Gastroesophageal sphincter (tissue), 4 donors: ENCODE results near the gene PORCN. TPM values are rescaled to one million over a fixed set of nuclear protein-coding genes. Genes with fewer than 3 reads are reported as not detected.

Source experiments
- ATAC-seq: fragments of 150-250 bp; one replicate; pipeline ENCODE4 v1.9.1; 2016; ENCODE audit warnings: mild to moderate bottlenecking, moderate library complexity
- H3K27ac ChIP-seq, 4 donors: fragments of 200-600 bp; sonication (generic) in 3 of 4; 1 replicate in 3 of 4; 2 replicates in 1 of 4; pipeline ENCODE4 v1.5.1; 2016 to 2019
- H3K27me3 ChIP-seq: fragments of 200-600 bp; sonication (generic); one replicate; pipeline ENCODE4 v1.5.1; 2019
- H3K36me3 ChIP-seq, 2 donors: fragments of 200-600 bp; sonication (generic); one replicate each; pipeline ENCODE4 v1.5.1; 2019; ENCODE audit warnings: control low read depth in 1 of 2
- H3K4me1 ChIP-seq, 3 donors: fragments of 200-600 bp; sonication (generic); 1 replicate in 2 of 3; 2 replicates in 1 of 3; pipeline ENCODE4 v1.5.1; 2016 to 2019; ENCODE audit warnings: control low read depth in 2 of 3
- H3K4me3 ChIP-seq, 2 donors: fragments of 200-600 bp; sonication (generic); one replicate each; pipeline ENCODE4 v1.5.1; 2019; ENCODE audit warnings: mild to moderate bottlenecking in 1 of 2, moderate library complexity in 1 of 2
- H3K9me3 ChIP-seq, 3 donors: fragments of 200-600 bp; sonication (generic); one replicate each; pipeline ENCODE4 v1.5.1; 2017 to 2019; ENCODE audit warnings: control low read depth in 2 of 3
- CTCF ChIP-seq, 4 experiments: fragments of 200-600 bp in 2 of 4; fragments of 450-650 bp in 2 of 4; sonication (generic) in 1 of 4; IDR thresholded peaks; one replicate each; pipeline ENCODE4 v1.5.1; 2017 to 2019; ENCODE audit warnings: antibody characterized with exemption in 4 of 4, mild to moderate bottlenecking in 2 of 4, moderate library complexity in 2 of 4
- EP300 ChIP-seq: sonication (generic); formaldehyde crosslinking; IDR thresholded peaks from one replicate; pipeline ENCODE4 v1.6.1; 2017; ENCODE audit warnings: antibody characterized with exemption, mild to moderate bottlenecking
- POLR2A ChIP-seq, 2 donors: fragments of 450-650 bp; IDR thresholded peaks; one replicate each; pipeline ENCODE4 v1.6.1; 2017; ENCODE audit warnings: antibody characterized with exemption in 2 of 2, mild to moderate bottlenecking in 2 of 2, moderate library complexity in 1 of 2
- POLR2AphosphoS5 ChIP-seq: sonication (generic); formaldehyde crosslinking; IDR thresholded peaks from one replicate; pipeline ENCODE4 v1.6.1; 2017; ENCODE audit warnings: antibody characterized with exemption
- WGBS, 2 donors: methylation state at CpG; one replicate each; pipeline ENCODE4 v1.1.5; 2018; ENCODE audit warnings: low coverage in 1 of 2; 5-methylcytosine and 5-hydroxymethylcytosine counted together
- total RNA-seq, 4 donors: library from RNA; depleted of rRNA; stranded (reverse); fragments of >200 nt; gene quantifications; one replicate each; pipeline ENCODE4 v1.1.0, GENCODE V29; 2016

PORCN gene
- total RNA-seq, 4 donors from 2014 or later: 9.4 to 21.0 (median 13.2) TPM

- H3K27ac ChIP-seq: peak within 1 kb of the TSS; percentile 73 to 94 (median 88)
- 50% methylated on average over 12 of the region's 59 CpGs; no CpG with 5 or more reads in 1 of the 2 donors for WGBS, 2 donors
- peak within 1 kb of the TSS; percentile 49 to 74 for H3K4me3 ChIP-seq
- peak; percentile 96 for ATAC-seq
- H3K9me3 ChIP-seq: no peaks in the 10 kb centered on the region
- TF ChIP-seq EP300: no peak
- peak in 3 of 4 experiments; percentile 32 to 67 (median 50) for TF ChIP-seq CTCF (IDR thresholded peaks at IDR 0.05)
- peak; percentile 25 for TF ChIP-seq POLR2AphosphoS5
- peak; percentile 26 to 33 for TF ChIP-seq POLR2A (IDR thresholded peaks at IDR 0.05)
- H3K4me1 ChIP-seq: peaks cover 0 to 16% (median 0%) of the 10 kb centered on the region in 3 donors
- H3K27me3 ChIP-seq: no peaks in the 10 kb centered on the region
- peaks cover 0 to 15% of the 10 kb centered on the region in 2 donors for H3K36me3 ChIP-seq
Measured at GRCh38 chrX:48539345-48540027, 30.7 kb downstream of the PORCN start, which contains the start of gene TBC1D25. TSS of gene TBC1D25 (plus strand) at chrX:48539714. CDS start at chrX:48539798, 84 bp downstream.

DNA sequence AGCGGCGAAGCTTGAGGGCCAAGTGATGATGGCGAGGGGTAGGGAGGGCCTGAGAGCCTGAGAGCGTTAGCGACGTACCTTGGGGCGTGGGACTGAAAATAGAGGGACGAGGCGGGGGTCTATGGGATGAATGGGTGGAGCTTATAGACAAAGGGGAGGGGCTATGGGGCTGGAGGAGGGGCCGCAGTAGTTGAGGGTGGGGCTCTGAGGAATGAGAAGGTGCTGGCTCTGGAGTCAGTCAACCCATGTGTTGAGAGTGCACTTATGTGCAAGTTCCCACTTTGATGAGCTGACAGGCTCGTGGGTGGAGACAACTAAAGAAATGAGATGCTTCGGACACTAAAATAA, 31.2 kb downstream of the PORCN start:
- WGBS, 2 donors: 0 to 32% methylated on average over 5 to 12 of the region's 12 CpGs
- Histone ChIP-seq H3K36me3 (peaks cover 0 to 20% of the 10 kb centered on the region in 2 donors), H3K9me3 (no peaks in the 10 kb centered on the region), H3K4me3 (peak overlapping the region; percentile 49 to 74), H3K27me3 (no peaks in the 10 kb centered on the region), H3K4me1 (peaks cover 0 to 16% (median 0%) of the 10 kb centered on the region in 3 donors), H3K27ac (peak overlapping the region; percentile 55 to 94 (median 88))
- no peak for TF ChIP-seq CTCF (IDR thresholded peaks at IDR 0.05)
- no peak for TF ChIP-seq POLR2AphosphoS5
- TF ChIP-seq EP300: no peak
- TF ChIP-seq POLR2A (IDR thresholded peaks at IDR 0.05): no peak
- ATAC-seq: peak; percentile 44

DNA sequence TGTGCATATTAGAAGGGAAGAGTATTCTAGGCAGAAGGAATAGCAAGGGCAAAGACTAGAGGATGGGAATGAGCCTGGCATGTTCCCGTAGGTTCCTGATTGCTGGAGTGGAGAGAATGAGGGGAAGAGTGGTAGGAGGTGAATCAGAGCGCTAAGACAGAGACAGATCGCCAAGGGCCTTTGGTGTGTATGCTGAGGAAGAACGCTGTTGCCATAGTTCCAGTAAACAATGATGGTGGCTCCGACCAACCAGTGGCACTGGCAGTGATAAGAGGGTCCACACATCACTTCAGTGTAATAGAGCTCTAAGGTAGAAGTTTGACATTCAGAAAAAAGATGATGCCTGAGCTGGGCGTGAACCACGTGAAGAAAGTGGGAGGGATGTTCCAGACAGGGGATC, 31.7 kb downstream of the PORCN start:
- 41 to 82% methylated on average over 3 to 6 of the region's 7 CpGs for WGBS, 2 donors

DNA sequence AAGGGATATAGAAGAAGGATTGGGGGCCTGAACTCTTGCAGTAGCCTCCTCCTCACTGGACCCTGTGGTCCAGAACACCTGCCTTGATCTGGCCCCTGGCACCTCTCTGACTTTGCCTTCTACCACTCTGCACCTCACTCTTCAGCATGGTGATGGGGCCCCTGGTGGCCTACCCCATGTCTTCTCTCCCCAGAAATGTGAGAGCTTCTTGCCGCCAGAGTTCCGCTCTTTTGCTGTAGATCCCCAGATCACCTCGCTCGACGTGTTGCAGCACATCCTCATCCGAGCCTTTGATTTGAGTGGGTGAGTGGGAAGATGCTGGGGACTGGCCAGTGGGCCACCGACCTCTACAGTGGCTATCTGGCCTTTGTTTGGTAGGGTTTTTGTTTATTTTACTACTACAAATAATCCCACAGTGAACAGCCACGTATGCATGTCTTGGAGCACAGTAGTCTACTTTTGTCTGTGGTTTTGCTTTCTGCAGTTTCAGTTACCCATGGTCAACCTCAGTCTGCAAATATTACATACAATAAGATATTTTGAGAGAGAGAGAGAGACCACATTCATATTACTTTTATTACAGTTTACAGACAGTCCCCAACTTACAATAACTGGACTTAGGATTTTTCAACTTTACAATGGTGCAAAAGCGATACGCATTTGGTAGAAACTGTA, 32.5 kb downstream of the PORCN start:
- Histone ChIP-seq H3K9me3 (no peaks in the 10 kb centered on the region), H3K4me1 (peaks cover 0 to 16% (median 0%) of the 10 kb centered on the region in 3 donors), H3K36me3 (peaks cover 0 to 29% of the 10 kb centered on the region in 2 donors), H3K27me3 (no peaks in the 10 kb centered on the region), H3K4me3 (no peak overlapping the region), H3K27ac (no peak overlapping the region)
- no peak for ATAC-seq
- TF ChIP-seq POLR2AphosphoS5 (no peak), EP300 (no peak), CTCF (IDR thresholded peaks at IDR 0.05) (no peak), POLR2A (IDR thresholded peaks at IDR 0.05) (no peak)
- WGBS, 2 donors: 62 to 73% methylated on average over 3 to 4 of the region's 10 CpGs

More for the DNA sequence above, 31.7 kb downstream of the PORCN start:
- H3K36me3 ChIP-seq: peaks cover 0 to 25% of the 10 kb centered on the region in 2 donors
- H3K9me3 ChIP-seq: no peaks in the 10 kb centered on the region
- H3K27ac ChIP-seq: peak overlapping the region in 3 of 4 donors; percentile 87 to 94 (median 88)
- ATAC-seq: no peak
- TF ChIP-seq POLR2AphosphoS5 (no peak), CTCF (IDR thresholded peaks at IDR 0.05) (no peak), POLR2A (IDR thresholded peaks at IDR 0.05) (no peak), EP300 (no peak)
- H3K27me3 ChIP-seq: no peaks in the 10 kb centered on the region
- peaks cover 0 to 16% (median 0%) of the 10 kb centered on the region in 3 donors for H3K4me1 ChIP-seq
- H3K4me3 ChIP-seq: peak overlapping the region; percentile 49 to 74
